NCI-H187 treated with DMSO at 0.1 percent for 48 hours (cell line): ENCODE measurements around the gene TMPRSS13.
"Not testable (repeated sequence)": the region's sequence is repeated elsewhere in the genome, so short reads cannot be mapped to it uniquely, and the experiment has no call there.

Experiments
- DNase-seq: peaks from one replicate; lab custom pipeline; 2025; lab: John Stamatoyannopoulos, UW

Gene TMPRSS13

DNA sequence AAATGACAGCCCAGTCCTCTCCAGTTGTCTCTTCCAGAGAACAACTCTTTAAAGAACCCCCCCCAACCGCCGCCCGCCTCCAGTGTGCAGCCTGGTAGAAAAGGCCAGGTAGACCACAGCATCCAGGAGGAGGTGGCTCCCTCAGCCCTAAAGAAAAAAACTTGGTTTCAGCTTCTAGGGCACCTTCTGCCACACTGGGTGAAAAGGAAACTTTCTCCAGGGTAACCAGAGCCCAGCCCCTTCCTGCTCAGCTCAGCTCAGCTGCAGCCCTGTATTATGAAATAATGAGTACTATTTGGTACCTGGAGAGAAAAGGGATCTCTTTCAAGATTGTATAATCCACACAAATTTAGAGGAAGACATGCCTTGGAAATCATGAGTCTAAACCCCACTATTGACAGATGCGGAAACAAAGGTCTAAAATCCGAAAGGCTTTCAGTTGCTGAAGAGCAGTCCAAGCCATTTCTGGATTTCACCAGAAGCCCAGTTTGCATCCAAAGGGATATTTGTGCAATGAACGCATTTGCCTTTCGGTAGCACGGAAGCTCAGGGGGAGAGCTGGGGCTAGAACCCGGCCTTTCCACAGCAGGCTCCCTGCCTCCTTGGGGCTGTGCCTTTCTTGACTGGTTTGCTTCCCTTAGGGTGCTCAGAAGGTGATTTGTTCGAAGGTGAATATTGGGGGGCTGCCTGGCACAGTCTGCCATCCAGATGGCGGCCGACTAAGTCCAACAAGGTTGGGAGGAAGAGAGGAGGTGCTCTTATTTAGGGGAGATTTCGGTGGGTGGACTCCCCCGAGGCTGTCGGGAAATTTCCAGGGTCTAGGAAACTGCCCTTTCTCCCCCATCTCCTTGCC lies 56.0 kb downstream of the TMPRSS13 start:
- DNase-seq, result no peak

DNA sequence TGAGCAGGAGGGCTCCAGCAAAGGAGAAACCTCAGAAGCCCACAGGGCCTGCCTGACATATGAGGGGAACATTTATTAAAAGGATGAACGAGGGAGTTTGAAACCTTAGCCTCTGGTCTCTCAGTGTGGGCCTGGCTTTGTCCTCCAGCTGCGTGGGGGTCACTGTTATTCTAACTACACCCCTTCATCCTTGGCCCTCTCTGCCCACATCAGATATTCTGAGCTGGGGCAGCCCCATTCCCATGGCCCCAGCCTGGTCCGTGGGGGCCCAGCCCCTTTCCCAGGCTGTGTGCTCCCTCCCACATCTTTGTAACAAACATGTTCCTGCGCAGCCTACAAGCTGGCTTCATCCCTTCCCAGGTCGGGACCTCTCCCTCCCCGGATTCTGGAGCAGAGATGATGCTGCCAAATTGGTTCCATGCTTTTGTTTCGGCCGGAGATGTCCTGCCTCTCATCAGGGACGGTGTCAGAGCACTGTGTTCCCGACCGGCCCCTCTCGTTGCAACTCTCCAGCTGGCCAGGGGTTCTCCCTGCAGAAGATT lies 56.7 kb downstream of the TMPRSS13 start:
- no peak for DNase-seq

DNA sequence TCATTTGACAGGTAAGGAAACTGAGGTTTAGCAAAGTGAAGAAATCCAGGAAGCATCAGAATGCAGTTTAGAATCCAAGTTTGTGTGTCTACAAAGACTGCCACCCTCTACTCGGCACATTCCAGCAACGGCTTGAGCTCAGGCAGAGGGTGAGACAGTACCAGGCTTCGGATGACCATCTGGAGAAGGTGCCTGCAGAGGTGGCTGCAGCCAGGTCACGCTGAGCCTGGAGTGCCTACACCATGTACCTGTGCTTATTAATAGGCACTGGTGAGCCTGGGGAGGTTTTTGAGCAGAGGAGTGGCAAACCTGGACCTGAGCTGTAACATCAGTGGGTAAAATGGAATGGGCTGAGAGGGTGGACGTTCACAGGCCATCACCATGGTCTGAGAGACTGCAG lies 57.4 kb downstream of the TMPRSS13 start:
- no peak for DNase-seq

DNA sequence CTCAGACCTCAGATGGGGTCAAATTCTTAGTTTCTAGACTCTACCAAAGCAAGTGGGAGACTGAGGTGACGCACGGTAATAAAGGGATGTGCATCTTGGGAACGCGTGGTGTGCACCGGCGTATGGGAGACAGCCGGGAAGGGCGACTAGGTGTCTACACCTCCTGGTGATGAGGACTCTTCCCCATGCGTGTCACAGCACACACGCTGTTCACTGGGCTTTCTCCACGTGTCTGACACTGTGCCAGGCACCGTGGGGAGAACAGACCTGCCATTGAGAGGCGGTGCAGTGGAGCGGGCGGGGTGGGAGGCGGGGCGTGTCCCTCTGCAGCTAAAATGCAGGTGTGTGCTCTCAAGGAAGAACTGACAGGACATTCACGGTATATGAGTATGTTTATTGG lies 58.0 kb downstream of the TMPRSS13 start:
- no peak for DNase-seq

DNA sequence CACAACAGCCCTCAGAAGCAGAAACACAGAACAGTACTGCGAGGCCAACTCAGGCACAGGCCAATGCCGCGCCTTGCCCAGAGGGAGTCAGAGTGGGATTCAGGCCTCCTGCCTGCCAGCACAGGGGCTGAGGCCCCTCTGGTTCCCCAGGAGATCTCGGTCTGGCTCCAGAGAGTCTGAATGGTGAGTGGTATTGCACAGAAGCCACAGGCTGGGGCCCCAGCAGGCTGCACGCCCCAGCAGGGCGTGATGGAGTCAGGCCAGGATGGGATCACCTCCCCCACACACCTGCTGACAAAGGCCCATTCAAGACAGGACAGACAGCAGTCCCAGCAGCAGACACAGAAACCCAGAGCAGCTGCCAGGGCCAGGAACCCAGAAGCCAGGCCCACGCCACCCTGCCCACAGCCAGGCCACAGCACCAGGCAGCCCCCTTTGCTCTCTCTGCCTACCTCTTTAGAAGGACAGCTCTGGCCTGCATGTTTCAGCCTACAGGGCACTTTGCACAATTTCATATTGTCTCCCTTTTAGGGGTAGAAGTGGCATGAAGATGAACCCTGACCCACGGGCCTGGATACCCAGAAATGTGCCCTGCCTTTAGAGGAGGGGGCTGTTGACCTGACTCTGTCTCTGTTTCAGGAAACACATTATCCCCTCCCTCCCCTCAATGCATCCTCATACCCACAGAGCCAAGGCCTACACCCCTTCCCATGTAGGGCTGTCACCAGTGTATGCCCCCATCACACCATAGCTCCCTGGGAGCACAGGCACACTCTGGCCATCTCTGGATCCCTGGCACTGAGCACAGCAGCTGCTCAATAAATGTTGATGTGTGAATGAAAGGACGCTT lies 58.9 kb downstream of the TMPRSS13 start:
- DNase-seq, result no peak

DNA sequence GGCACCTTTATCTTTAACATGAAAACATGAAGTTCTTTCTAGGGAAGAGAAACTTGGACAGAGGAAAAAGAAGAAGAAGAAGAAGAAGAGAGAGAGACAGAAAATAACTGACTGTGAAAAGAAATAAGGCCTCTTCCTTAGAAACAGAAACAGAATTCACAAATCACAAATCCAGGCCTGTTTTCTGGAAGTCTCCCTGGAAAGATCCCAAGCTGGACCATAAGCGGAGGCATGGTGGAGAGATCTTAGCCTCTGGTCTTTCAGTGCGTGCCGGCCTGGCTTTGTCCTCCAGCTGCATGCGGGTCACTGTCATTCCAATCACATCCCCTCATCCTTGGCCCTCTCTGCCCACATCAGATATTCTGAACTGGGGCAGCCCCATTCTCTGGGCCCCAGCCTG lies 59.6 kb downstream of the TMPRSS13 start:
- DNase-seq, result no peak

DNA sequence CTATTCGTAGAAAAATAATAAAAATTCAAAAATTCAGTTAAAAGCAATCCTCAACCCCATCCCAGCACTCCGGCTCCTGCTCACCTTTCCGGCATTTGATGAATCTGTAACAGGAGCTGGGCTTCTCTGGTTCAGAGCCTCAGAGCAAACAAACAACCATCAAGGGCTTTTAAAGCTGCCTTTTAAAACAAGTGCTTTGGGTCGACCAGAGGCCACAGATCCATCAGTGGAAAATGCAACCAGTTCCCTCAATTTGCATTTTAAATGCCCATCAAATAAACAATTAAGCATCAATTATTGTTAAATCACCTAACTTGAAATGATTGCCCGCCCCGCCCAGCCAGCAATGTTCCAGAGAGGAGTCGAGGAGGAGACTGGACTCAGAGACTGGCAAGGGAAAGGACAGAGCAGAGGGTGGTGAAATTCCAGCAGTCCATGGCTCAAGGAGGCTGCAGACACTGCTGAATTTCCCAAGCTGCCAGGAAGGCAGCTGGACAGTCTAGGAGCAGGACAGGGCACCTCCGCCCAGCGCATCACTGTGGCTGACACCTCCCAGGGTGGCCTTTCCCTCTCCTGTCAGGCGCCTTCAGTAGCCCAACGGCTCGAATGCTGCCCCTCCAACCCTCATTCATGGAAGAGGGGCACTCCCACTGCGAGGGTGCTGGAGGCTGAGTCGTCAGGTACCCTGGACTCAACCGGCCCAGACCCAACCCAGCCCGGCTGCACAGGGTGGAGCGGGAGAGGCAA lies 60.2 kb downstream of the TMPRSS13 start:
- DNase-seq, result peak; percentile 62

DNA sequence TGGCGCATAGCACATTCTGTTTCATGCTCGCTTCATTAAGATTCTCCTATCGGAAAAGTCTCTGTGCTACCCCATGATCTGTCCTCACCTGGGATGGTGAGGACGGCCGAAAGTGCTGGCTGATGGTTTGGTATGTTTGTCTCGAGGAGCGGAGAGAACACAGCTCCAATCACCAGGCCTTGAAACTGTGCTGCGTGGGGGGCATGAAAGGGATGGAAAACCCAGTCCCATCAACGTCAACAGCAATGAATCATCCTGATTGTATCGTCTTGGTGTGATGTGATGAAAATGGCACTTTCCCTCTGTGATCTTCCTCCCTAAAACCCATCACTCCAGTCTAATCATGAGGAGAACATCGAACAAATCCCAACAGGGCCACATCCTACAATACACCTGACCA lies 61.1 kb downstream of the TMPRSS13 start:
- no peak for DNase-seq

DNA sequence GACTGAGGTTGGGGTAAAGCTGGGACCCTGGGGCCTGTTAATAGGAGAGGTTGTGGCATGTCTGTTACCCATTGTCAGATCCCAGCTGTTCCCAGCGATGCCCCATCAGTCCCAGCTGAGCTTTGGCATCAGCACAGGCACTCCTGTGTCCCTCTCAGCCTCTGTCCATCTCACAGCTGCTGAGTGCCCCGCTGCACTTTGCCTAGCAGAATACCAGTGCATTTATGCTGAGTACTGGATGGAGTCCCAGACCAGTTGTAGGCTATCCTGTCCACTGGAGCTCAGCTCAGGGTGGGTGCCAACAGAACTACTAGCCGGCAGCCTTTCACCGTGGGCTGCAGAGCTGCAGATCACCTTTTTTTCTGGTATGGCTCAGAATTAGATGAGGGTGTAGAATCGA lies 62.7 kb downstream of the TMPRSS13 start:
- no peak for DNase-seq

DNA sequence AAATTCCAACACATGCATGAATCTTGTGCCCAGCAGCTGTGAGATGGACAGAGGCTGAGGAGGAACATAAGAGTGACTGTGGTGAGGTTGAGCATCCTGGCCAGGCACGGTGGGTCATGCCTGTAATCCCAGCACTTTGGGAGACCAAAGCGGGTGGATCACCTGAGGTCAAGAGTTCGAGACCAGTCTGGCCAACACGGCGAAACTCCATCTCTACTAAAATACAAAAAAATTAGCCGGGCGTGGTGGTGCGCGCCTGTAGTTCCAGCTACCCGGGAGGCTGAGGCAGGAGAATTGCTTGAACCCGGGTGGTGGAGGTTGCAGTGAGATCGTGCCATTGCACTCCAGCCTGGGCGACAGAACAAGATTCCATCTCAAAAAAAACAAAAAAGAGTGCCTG lies 63.7 kb downstream of the TMPRSS13 start:
- not testable (repeated sequence) for DNase-seq

DNA sequence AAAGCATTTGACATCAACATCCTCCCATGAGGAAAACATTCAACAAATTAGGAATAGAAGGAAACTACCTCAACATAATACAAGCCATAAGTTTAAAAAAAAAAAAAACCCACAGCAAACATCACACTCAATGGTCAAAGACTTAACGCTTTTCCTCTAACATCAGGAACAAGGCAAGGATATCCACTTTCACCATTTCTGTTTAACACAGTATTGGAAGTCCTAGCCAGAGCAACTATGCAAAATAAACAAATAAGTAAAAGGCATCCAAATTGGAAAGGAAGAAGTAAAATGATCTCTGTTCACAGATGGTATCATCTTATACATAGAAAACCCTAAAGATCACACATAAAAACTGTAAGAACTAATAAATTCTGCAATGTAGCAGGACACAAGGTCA lies 65.8 kb downstream of the TMPRSS13 start:
- DNase-seq, result no peak

DNA sequence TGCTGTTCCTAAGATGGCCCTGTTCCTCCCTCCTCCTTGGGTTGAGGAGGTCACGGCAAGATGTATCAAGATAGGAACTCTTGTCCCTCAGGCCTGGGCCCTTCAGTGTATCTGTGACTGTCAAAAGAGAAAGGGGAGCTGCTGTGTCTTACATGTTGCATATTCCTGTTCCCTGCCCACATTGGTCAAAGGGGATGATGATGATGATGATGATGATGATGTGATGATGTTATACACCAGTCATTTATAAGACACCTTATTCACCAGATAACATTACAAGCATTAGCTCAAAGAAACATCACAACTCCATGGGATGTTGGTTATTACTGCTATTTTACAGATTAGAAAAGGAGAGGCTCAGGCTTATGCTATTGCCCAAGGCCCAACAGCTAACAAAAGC lies 66.4 kb downstream of the TMPRSS13 start:
- DNase-seq, result no peak

DNA sequence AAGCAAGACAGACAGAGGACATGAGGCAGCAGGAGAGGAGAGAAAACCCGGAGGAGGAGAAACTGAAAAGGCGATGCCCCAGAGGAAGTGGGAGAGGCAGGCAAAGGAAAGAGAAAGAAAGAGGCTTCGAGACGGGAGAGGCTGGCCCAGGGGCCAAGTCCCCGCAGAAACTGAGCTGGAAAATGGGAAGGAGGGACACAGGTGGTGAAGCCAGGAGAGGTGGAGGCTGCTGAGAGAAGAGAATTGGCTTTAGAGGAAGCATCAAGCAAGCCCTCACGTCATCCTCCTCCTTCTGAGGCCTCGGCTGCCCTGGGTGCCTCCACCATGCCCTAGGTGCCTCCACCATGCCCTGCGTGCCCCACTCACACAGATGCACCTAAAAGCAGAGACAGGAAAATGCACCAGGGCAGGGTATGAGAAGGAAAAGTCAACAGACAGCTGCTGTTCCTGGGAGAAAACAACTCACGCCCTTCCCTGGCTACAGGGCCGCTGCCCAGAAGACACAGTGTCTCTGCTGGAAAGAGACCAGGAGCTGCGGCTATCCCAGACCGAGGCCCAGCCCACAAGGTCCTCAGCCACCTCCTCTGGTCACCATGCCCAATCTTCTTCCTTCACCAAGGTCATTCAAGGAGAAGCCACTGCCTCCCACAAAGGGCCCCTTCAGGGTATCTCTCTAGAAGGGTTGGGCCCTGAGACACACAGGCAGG lies 67.0 kb downstream of the TMPRSS13 start:
- DNase-seq, result no peak

DNA sequence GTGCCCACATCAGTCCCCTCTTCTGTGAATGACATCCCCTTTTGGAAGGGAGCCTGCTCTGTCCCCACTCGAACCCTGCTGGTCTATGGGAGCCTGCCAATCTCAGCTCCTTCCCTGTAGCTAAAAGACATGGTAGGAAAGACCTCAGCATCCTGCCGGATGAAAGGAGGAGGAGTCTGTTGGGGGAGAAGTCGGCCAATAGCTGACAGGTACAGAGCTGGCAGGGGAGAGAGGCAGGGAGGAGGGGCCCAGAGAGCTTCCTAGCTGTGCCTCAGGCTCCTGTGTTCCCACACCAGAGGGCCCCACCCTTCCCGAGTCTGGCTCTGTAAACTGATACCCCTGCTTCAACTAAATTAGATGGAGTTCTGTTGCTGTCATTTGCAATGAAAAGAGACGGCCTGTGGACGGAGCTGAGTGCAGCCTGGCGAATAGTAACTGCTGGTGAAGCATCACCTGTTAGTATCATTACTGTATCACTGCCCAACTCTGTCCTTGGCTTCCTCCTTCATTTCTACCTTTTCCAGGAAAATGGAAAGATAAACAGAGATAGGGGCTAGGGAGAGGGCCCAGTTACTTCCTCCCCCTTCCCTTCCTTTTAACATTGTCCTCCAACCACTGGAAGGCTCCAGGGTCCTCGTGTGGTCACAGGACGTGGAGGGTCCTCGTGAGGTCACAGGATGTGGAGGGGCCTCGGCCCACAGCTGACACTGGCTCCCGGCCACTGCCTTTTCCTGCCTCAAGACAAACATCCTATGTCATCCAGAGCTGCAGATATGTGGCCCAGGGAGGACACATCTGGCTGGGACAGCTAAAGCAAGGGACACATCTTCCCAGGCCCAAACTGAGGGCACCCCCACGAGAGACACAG lies 67.8 kb downstream of the TMPRSS13 start:
- peak; percentile 80 for DNase-seq

DNA sequence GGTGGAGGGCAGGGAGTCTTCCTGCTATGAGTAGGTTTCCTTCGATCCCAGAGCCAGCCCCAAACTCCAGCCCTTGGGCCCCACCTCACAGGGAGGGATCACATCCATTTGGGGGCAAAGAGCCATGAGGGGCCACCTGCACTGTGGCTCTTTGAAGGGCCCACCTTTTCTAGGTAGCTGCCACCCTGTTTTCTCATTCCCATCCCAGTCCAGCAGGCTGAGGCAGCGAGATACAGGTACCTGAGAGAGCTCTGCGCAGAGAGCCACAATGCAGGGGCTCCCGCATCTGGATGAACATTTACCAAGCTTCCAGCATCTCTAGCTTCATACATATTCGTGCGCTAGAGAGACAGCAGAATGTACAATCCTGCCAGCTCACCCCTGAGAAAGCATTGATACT lies 69.1 kb downstream of the TMPRSS13 start:
- no peak for DNase-seq

DNA sequence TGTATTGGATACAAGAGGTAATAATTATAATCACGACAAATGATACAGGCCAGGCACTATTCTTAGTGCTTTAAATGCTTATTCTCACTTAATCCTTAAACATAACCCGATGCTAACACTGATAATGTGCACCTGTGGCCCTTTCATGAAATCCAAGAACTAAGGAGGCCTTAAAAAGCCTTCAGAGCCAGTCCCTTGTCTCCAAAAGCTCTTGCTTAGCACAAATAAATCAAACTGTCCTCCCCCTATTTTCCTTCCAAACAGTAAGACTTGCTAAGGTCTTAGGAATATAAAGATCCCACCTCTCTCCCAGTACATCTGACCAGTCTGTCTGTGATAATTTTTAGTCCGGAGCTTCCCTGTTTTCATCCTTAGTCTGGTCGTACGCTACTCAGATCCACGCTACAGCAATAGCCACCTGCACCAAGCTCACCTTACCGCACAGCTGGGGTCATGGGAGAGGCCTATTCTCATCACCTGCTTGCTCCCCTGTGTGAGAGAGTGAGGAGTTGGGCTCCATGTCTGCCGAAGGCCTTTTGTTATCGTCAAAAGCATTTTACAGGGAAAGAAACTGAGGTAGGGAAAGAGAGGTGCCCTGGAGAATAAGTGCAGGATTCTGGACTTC lies 69.6 kb downstream of the TMPRSS13 start:
- no peak for DNase-seq

DNA sequence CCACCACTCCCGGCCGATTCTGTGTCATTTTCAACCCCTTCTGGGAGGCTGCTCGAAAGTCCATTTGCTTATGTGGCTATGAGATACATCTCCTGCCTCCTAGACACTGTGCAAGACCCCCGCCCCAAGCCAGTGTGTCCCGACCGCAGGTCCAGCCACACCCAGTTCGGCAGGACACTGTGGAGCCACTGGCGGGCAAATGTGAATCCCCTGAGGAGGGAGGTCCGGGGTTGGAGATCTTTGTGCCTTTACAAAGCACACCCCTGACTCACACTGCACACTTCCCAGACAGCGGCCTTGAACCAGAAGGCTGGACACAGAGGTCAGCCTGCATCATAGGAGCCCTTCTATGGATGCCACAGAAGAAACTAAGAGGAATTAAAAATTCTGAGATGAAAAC lies 70.1 kb downstream of the TMPRSS13 start:
- no peak for DNase-seq

DNA sequence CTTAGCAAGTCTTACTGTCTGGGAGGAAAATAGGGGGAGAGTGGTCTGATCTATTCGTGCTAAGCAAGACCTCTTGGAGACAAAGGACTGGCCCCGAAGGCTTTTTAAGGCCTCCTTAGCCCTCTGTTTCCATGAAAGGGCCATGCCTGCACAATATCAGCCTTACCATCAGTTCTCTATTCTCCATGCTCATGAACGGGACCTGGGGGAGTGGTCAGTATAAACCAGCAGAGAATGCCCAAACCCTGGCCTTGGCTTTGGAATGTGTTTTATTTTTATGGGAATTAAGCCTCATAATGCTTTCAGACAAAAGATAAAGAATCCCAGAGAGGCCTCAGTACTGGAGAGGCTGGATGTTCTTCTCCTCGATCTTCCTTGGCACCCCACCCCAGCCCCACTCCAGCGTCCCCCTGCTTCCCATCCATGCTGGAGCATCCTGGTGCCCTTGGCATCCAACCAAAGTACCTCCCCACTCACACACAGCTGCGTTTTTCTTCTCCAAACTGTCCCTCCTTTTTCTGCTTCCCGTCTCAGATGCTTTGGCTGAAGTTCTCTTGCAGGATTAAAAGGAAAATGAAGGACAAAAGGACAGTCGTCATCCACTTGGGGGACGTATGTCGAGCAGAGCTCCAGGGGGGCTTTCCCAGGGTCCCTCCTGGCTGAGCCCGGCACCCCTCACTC lies 71.3 kb downstream of the TMPRSS13 start:
- no peak for DNase-seq

DNA sequence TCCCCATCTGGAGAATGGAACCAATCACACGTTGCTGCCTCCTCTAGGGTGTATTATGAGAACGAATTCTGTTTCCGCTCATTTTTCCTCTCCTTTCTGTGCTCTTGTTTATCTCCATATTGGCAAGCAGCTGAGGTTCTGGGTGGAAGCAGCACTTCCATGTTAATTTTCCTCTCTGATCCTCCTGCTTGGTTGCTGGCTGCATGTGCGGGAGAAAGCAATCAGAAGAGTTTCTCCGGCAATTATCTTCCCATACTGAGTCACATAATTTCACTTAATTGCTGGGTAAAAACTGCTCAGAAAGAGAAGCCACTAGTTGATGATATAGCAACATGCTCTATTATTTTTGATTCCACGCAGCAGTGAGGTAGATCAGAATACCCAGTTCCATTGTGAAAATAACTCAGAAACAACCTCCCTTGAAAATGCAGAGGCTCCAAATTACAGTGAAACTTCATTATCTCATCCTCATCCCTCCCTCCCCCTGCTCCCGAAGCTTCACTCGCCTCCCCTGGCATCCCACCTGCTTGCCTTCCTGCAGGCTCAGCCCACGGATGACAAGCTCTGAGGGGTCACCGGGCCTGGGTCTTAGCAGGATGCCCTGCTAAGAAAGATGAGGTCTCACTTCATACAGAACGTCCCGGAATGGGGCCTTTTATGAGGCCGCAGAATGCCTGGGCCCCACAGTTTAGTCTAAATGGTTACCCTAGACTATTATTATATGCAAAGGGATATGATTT lies 73.1 kb downstream of the TMPRSS13 start:
- DNase-seq, result no peak
